NT2/D1 (cell line): ENCODE data around the gene MAPK13.

Experiments used
- YY1 ChIP-seq: IDR thresholded peaks from 2 replicates; pipeline ENCODE4 v1.6.1; 2011; ENCODE audit not compliant: insufficient read length, insufficient read depth
- ZNF274 ChIP-seq: IDR thresholded peaks from 2 replicates; pipeline ENCODE4 v1.6.1; 2011; ENCODE audit warnings: mild to moderate bottlenecking, low read depth, low read length

DNA sequence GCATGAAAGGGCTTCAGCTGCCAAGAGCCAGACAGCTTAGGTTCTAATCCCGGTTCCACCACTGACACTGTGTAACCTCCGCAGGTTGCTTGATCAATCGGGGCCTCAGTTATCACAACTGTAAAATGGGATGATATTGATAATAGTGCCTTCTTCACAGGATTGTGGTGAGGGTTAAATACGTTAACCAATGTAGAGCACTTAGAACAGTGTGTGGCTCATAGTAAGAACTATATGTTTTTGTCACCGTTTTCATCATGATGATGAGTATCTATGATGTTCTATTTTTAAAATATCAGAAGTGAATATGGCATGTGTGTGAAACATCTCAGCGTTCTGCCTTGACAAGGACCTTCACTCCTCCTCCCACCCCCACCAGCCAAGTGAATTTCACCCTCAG is 10.3 kb upstream of the MAPK13 start:
- TF ChIP-seq YY1 (no peak), ZNF274 (no peak)
